SK-N-SH (cell line): Measurements from ENCODE around the gene AKR1D1. TPM values are rescaled to one million over a fixed set of nuclear protein-coding genes. Genes with fewer than 3 reads are reported as not detected.
"Not testable (repeated sequence)": the region's sequence is repeated elsewhere in the genome, so short reads cannot be mapped to it uniquely, and the experiment has no call there.

Experiments used
- CTCF ChIA-PET: fragments of 300-600, 350-600 bp; formaldehyde crosslinking; extraction: SDS; loops from one replicate; lab custom pipeline; 2021; lab: Yijun Ruan, JAX
- POLR2A ChIA-PET: fragments of 350-600 bp; sonication (Branson Sonifier 250); formaldehyde crosslinking; extraction: SDS; loops from one replicate; lab custom pipeline; 2020; ENCODE audit warnings: antibody characterized with exemption, inconsistent platforms; lab: Yijun Ruan, JAX
- DNase-seq: peaks from one replicate; pipeline ENCODE4 v3.0.0; 2012
- H2AFZ ChIP-seq: fragments of 200-600 bp; sonication (generic); 2 replicates; pipeline ENCODE4 v1.8.1; 2016; ENCODE audit warnings: antibody characterized with exemption, mild to moderate bottlenecking, low read depth
- H3F3A ChIP-seq: fragments of 200-600 bp; sonication (generic); replicated peaks from 2 replicates; pipeline ENCODE3; 2016; ENCODE audit warnings: antibody characterized with exemption, mild to moderate bottlenecking; ENCODE audit not compliant: insufficient read depth
- H3K27ac ChIP-seq, 2 experiments: fragments of 200-500 bp in 1 of 2; fragments of 200-600 bp in 1 of 2; sonication (Bioruptor generic) in 1 of 2; sonication (generic), shearing (Covaris generic) in 1 of 2; 2 replicates each; pipeline versions ENCODE4 v1.5.1 to v1.6.1; 2014 to 2016; ENCODE audit warnings: low read depth in 2 of 2, inconsistent platforms in 1 of 2, low read length in 1 of 2, mild to moderate bottlenecking in 1 of 2, mixed read lengths in 1 of 2
- H3K27me3 ChIP-seq: fragments of 200-600 bp; sonication (generic), shearing (Covaris generic); 2 replicates; pipeline ENCODE4 v1.6.1; 2016; ENCODE audit warnings: mixed run types; ENCODE audit not compliant: insufficient read depth
- H3K36me3 ChIP-seq, 2 experiments: fragments of 200-500 bp in 1 of 2; fragments of 200-600 bp in 1 of 2; sonication (Bioruptor generic) in 1 of 2; sonication (generic) in 1 of 2; replicated peaks in 1 of 2; 2 replicates each; pipeline versions ENCODE3 to v1.5.1; 2014 to 2016; ENCODE audit warnings: low read length in 1 of 2, mild to moderate bottlenecking in 1 of 2; ENCODE audit not compliant: insufficient read depth in 2 of 2, control insufficient read depth in 1 of 2
- H3K4me1 ChIP-seq, 2 experiments: fragments of 200-500 bp in 1 of 2; fragments of 200-600 bp in 1 of 2; sonication (Bioruptor generic) in 1 of 2; sonication (generic), shearing (Covaris generic) in 1 of 2; 2 replicates each; pipeline versions ENCODE4 v1.5.1 to v1.6.1; 2014 to 2016; ENCODE audit warnings: low read depth in 1 of 2, low read length in 1 of 2, mixed run types in 1 of 2; ENCODE audit not compliant: insufficient read depth in 2 of 2, control insufficient read depth in 1 of 2
- H3K4me2 ChIP-seq: fragments of 200-600 bp; sonication (generic), shearing (Covaris generic); 2 replicates; pipeline ENCODE4 v1.6.1; 2017; ENCODE audit warnings: mixed run types
- H3K4me3 ChIP-seq, 2 experiments: fragments of 200-500 bp in 1 of 2; fragments of 200-600 bp in 1 of 2; sonication (Bioruptor generic) in 1 of 2; sonication (generic), shearing (Covaris generic) in 1 of 2; 2 replicates each; pipeline versions ENCODE4 v1.5.1 to v1.8.1; 2014 to 2016; ENCODE audit warnings: low read depth in 2 of 2, inconsistent platforms in 1 of 2, low read length in 1 of 2, mild to moderate bottlenecking in 1 of 2, mixed read lengths in 1 of 2, moderate library complexity in 1 of 2
- H3K79me2 ChIP-seq: fragments of 200-600 bp; sonication (generic); 2 replicates; pipeline ENCODE4 v1.8.1; 2017; ENCODE audit warnings: mild to moderate bottlenecking; ENCODE audit not compliant: insufficient read depth
- H3K9ac ChIP-seq: fragments of 200-600 bp; sonication (generic); 2 replicates; pipeline ENCODE4 v1.6.1; 2017; ENCODE audit warnings: mixed run types
- H3K9me2 ChIP-seq: fragments of 200-600 bp; sonication (generic); 2 replicates; pipeline ENCODE4 v1.6.1; 2017; ENCODE audit warnings: mixed run types
- H3K9me3 ChIP-seq: fragments of 200-600 bp; sonication (generic); 2 replicates; pipeline ENCODE4 v1.6.1; 2017; ENCODE audit warnings: mixed run types, mild to moderate bottlenecking, moderate library complexity
- H4K20me1 ChIP-seq: fragments of 200-600 bp; sonication (generic); 2 replicates; pipeline ENCODE4 v1.6.1; 2017; ENCODE audit warnings: mild to moderate bottlenecking, mixed run types; ENCODE audit not compliant: insufficient read depth
- CHD2 ChIP-seq: fragments of 150-350 bp; IDR thresholded peaks from 2 replicates; pipeline ENCODE4 v1.6.1; 2018; ENCODE audit warnings: low read length; ENCODE audit not compliant: partially characterized antibody
- EP300 ChIP-seq, 2 experiments: IDR thresholded peaks; 2 replicates each; pipeline versions ENCODE4 v1.4.0 to v1.6.1; 2012; ENCODE audit warnings: borderline replicate concordance in 1 of 2, low read depth in 1 of 2, low read length in 1 of 2
- EZH2phosphoT487 ChIP-seq: fragments of 200-600 bp; sonication (generic); IDR thresholded peaks from 2 replicates; pipeline ENCODE4 v1.6.1; 2017; ENCODE audit warnings: low read depth, mixed run types, mild to moderate bottlenecking, antibody characterized with exemption, moderate library complexity, borderline replicate concordance
- FOSL2 ChIP-seq: IDR thresholded peaks from 2 replicates; pipeline ENCODE4 v1.4.0; 2012; ENCODE audit warnings: low read depth, mild to moderate bottlenecking, moderate library complexity, borderline replicate concordance
- FOXJ3 ChIP-seq: sonication (generic); formaldehyde crosslinking; IDR thresholded peaks from 2 replicates; pipeline ENCODE4 v1.5.1; 2020; ENCODE audit warnings: mild to moderate bottlenecking, missing genetic modification reagents
- GABPA ChIP-seq: IDR thresholded peaks from 2 replicates; pipeline ENCODE4 v1.4.0; 2012; ENCODE audit warnings: low read depth, mild to moderate bottlenecking
- JUND ChIP-seq: IDR thresholded peaks from 2 replicates; pipeline ENCODE4 v1.4.0; 2012
- MXI1 ChIP-seq: IDR thresholded peaks from 2 replicates; pipeline ENCODE4 v1.6.1; 2012; ENCODE audit warnings: mild to moderate bottlenecking, low read depth, low read length, improper control_type of control experiment
- NRF1 ChIP-seq: IDR thresholded peaks from 2 replicates; pipeline ENCODE4 v1.6.1; 2012; ENCODE audit warnings: low read depth, mild to moderate bottlenecking, low read length
- RAD21 ChIP-seq: IDR thresholded peaks from 2 replicates; pipeline ENCODE4 v1.6.1; 2012; ENCODE audit warnings: mild to moderate bottlenecking, low read length
- SIN3A ChIP-seq: IDR thresholded peaks from 2 replicates; pipeline ENCODE4 v1.6.1; 2012; ENCODE audit warnings: low read depth, mild to moderate bottlenecking, low read length, moderate library complexity, borderline replicate concordance
- TAF1 ChIP-seq: IDR thresholded peaks from 2 replicates; pipeline ENCODE4 v1.6.1; 2012; ENCODE audit warnings: low read depth, mild to moderate bottlenecking, low read length, moderate library complexity, borderline replicate concordance
- TEAD4 ChIP-seq: IDR thresholded peaks from 2 replicates; pipeline ENCODE4 v1.4.0; 2012; ENCODE audit warnings: mild to moderate bottlenecking, borderline replicate concordance; ENCODE audit not compliant: insufficient read depth
- YY1 ChIP-seq: IDR thresholded peaks from 2 replicates; pipeline ENCODE4 v1.4.0; 2012; ENCODE audit warnings: low read depth, mild to moderate bottlenecking
- WGBS: methylation state at CpG from one replicate; pipeline ENCODE4 v1.1.6; 2017; ENCODE audit warnings: low lambda C conversion rate; 5-methylcytosine and 5-hydroxymethylcytosine counted together
- polyA plus RNA-seq, 3 experiments: library from polyadenylated mRNA; depleted of rRNA; stranded (reverse); fragments of >200 nt; gene quantifications; 2 replicates each; pipeline ENCODE4 v1.2.3, GENCODE V29; 2012
- TF ChIP-seq, protein P1 (sequence below): IDR thresholded peaks from 2 replicates; pipeline ENCODE4 v1.4.0; 2012; ENCODE audit warnings: low read depth, borderline replicate concordance
- TF ChIP-seq, protein P2 (sequence below): fragments of 150-350 bp; IDR thresholded peaks from 2 replicates; pipeline ENCODE4 v1.6.1; 2017; ENCODE audit warnings: antibody characterized with exemption, low read length, low read depth, borderline replicate concordance
- TF ChIP-seq, protein P3 (sequence below): fragments of 200-600 bp; sonication (generic); IDR thresholded peaks from 2 replicates; pipeline ENCODE4 v1.6.1; 2017; ENCODE audit warnings: antibody characterized with exemption, mild to moderate bottlenecking, moderate library complexity
- TF ChIP-seq, protein P4 (sequence below): IDR thresholded peaks from 2 replicates; pipeline ENCODE4 v1.4.0; 2012; ENCODE audit warnings: low read depth, borderline replicate concordance
- TF ChIP-seq, protein P5 (sequence below): fragments of 150-350 bp; IDR thresholded peaks from 2 replicates; pipeline ENCODE4 v1.6.1; 2016; ENCODE audit warnings: mild to moderate bottlenecking, low read depth, low read length

Gene AKR1D1
- polyA plus RNA-seq, 1 of the 3 experiments (the other 2 are of a cell fraction) = not detected

DNA sequence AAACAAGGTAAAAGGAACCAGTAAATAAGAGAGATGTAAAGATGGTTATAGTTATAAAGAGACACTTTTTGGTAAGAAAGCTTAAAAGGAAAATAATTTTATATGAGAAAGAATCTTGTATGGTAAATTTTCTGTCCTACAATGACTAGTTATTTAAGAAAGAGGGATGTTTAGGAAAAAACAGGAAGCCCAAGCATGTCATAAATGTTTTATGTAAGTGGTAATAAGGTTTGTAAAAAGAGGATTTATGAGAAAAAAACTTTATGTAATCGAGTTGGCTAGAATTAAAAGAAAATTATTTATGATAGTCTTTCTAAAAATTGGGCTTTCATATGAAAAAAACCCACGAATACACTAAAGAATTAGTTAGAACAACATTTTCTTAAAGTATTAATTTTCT, 40.1 kb upstream of the AKR1D1 start:
- H3K4me2 ChIP-seq = no peak overlapping the region
- no peaks in the 10 kb centered on the region for H3K36me3 ChIP-seq
- no peak overlapping the region for H2AFZ ChIP-seq
- no peaks in the 10 kb centered on the region for H3K27me3 ChIP-seq
- no peaks in the 10 kb centered on the region for H3K4me1 ChIP-seq
- H4K20me1 ChIP-seq = no peaks in the 10 kb centered on the region
- ChIA-PET POLR2A (no interaction called here), CTCF (interaction anchor here (1.0 to 1.4 kb wide), 2 partner anchors 27 to 702 kb away, joined by 3 read pairs; no protein-coding TSS in a partner anchor)
- TF ChIP-seq, protein P1, sequence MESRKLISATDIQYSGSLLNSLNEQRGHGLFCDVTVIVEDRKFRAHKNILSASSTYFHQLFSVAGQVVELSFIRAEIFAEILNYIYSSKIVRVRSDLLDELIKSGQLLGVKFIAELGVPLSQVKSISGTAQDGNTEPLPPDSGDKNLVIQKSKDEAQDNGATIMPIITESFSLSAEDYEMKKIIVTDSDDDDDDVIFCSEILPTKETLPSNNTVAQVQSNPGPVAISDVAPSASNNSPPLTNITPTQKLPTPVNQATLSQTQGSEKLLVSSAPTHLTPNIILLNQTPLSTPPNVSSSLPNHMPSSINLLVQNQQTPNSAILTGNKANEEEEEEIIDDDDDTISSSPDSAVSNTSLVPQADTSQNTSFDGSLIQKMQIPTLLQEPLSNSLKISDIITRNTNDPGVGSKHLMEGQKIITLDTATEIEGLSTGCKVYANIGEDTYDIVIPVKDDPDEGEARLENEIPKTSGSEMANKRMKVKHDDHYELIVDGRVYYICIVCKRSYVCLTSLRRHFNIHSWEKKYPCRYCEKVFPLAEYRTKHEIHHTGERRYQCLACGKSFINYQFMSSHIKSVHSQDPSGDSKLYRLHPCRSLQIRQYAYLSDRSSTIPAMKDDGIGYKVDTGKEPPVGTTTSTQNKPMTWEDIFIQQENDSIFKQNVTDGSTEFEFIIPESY = no peak
- TF ChIP-seq CHD2 (no peak), RAD21 (no peak), FOXJ3 (CRISPR knock-in tag) (no peak), GABPA (no peak), YY1 (no peak), TEAD4 (no peak), MXI1 (no peak), EZH2phosphoT487 (no peak), EP300 (IDR thresholded peaks at IDR 0.05; ENCODE audit: borderline replicate concordance in 1 of 2, low read depth in 1 of 2, low read length in 1 of 2) (no peak), FOSL2 (no peak), JUND (no peak), NRF1 (no peak), TAF1 (no peak), SIN3A (no peak)
- TF ChIP-seq, protein P2, sequence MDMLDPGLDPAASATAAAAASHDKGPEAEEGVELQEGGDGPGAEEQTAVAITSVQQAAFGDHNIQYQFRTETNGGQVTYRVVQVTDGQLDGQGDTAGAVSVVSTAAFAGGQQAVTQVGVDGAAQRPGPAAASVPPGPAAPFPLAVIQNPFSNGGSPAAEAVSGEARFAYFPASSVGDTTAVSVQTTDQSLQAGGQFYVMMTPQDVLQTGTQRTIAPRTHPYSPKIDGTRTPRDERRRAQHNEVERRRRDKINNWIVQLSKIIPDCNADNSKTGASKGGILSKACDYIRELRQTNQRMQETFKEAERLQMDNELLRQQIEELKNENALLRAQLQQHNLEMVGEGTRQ = no peak
- TF ChIP-seq, protein P3, sequence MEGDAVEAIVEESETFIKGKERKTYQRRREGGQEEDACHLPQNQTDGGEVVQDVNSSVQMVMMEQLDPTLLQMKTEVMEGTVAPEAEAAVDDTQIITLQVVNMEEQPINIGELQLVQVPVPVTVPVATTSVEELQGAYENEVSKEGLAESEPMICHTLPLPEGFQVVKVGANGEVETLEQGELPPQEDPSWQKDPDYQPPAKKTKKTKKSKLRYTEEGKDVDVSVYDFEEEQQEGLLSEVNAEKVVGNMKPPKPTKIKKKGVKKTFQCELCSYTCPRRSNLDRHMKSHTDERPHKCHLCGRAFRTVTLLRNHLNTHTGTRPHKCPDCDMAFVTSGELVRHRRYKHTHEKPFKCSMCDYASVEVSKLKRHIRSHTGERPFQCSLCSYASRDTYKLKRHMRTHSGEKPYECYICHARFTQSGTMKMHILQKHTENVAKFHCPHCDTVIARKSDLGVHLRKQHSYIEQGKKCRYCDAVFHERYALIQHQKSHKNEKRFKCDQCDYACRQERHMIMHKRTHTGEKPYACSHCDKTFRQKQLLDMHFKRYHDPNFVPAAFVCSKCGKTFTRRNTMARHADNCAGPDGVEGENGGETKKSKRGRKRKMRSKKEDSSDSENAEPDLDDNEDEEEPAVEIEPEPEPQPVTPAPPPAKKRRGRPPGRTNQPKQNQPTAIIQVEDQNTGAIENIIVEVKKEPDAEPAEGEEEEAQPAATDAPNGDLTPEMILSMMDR = no peak
- TF ChIP-seq, protein P4, sequence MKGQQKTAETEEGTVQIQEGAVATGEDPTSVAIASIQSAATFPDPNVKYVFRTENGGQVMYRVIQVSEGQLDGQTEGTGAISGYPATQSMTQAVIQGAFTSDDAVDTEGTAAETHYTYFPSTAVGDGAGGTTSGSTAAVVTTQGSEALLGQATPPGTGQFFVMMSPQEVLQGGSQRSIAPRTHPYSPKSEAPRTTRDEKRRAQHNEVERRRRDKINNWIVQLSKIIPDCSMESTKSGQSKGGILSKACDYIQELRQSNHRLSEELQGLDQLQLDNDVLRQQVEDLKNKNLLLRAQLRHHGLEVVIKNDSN = no peak
- TF ChIP-seq, protein P5, sequence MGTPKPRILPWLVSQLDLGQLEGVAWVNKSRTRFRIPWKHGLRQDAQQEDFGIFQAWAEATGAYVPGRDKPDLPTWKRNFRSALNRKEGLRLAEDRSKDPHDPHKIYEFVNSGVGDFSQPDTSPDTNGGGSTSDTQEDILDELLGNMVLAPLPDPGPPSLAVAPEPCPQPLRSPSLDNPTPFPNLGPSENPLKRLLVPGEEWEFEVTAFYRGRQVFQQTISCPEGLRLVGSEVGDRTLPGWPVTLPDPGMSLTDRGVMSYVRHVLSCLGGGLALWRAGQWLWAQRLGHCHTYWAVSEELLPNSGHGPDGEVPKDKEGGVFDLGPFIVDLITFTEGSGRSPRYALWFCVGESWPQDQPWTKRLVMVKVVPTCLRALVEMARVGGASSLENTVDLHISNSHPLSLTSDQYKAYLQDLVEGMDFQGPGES = no peak
- no peaks in the 10 kb centered on the region for H3F3A ChIP-seq
- H3K4me3 ChIP-seq = no peak overlapping the region
- no peak overlapping the region for H3K9ac ChIP-seq
- no peak overlapping the region for H3K27ac ChIP-seq
- H3K9me2 ChIP-seq = no peaks in the 10 kb centered on the region
- DNase-seq = no peak
- no peaks in the 10 kb centered on the region for H3K79me2 ChIP-seq
- 5% methylated on average over 2 of the region's 2 CpGs for WGBS
- H3K9me3 ChIP-seq = peaks cover 8% of the 10 kb centered on the region; the same call in 1 of the 2 replicates

DNA sequence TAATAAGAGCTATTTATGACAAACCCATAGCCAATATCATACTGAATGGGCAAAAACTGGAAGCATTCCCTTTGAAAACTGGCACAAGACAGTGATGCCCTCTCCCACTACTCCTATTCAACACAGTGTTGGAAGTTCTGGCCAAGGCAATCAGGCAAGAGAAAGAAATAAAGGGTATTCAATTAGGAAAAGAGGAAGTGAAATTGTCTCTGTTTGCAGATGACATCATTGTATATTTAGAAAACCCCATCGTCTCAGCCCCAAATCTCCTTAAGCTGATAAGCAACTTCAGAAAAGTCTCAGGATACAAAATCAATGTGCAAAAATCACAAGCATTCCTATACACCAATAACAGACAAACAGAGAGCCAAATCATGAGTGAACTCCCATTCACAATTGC, 36.2 kb upstream of the AKR1D1 start:
- 37% methylated on average over 1 of the region's 1 CpG for whole genome bisulfite sequencing
- H3F3A ChIP-seq, H4K20me1 ChIP-seq, DNase-seq, H3K4me1 ChIP-seq, H3K9ac ChIP-seq, H3K79me2 ChIP-seq, H3K4me2 ChIP-seq, H3K27ac ChIP-seq, H2AFZ ChIP-seq, H3K36me3 ChIP-seq, H3K4me3 ChIP-seq, POLR2A ChIA-PET, H3K9me2 ChIP-seq, CTCF ChIA-PET, H3K9me3 ChIP-seq, H3K27me3 ChIP-seq: not testable (repeated sequence)
